Left lung (tissue), 10 donors: ENCODE results near the gene PCYOX1L. TPM values are rescaled to one million over a fixed set of nuclear protein-coding genes. Genes with fewer than 3 reads are reported as not detected.
"Not testable (repeated sequence)": the region's sequence is repeated elsewhere in the genome, so short reads cannot be mapped to it uniquely, and the experiment has no call there.

Experiments used
- ATAC-seq: fragments of 200-7000 bp; cut with Tn5 transposase; one replicate; pipeline ENCODE4 v1.9.1; 2020; ENCODE audit warnings: moderate library complexity
- DNase-seq, 4 donors: peaks; one replicate each; pipeline ENCODE4 v3.0.0-alpha.2; 2013 to 2020
- H3K27ac ChIP-seq, 2 donors: fragments of 200-600 bp; sonication (generic) in 1 of 2; one replicate each; pipeline versions ENCODE4 v1.5.0 to v1.8.0; 2020 to 2021
- H3K27me3 ChIP-seq, 2 donors: fragments of 200-600 bp; sonication (generic) in 1 of 2; one replicate each; pipeline versions ENCODE4 v1.5.0 to v1.8.0; 2020 to 2021
- H3K36me3 ChIP-seq, 2 donors: fragments of 200-600 bp; sonication (generic) in 1 of 2; one replicate each; pipeline versions ENCODE4 v1.5.0 to v1.8.0; 2020 to 2021
- H3K4me1 ChIP-seq, 2 donors: fragments of 200-600 bp; one replicate each; pipeline ENCODE4 v1.8.0; 2021
- H3K4me3 ChIP-seq, 2 donors: fragments of 200-600 bp; sonication (generic) in 1 of 2; one replicate each; pipeline versions ENCODE4 v1.5.0 to v1.8.0; 2020 to 2021; ENCODE audit warnings: mild to moderate bottlenecking in 1 of 2
- H3K9me3 ChIP-seq, 2 donors: fragments of 200-600 bp; sonication (generic) in 1 of 2; one replicate each; pipeline versions ENCODE4 v1.5.0 to v1.8.0; 2020 to 2021
- CTCF ChIP-seq, 2 donors: fragments of 200-600 bp; sonication (generic) in 1 of 2; IDR thresholded peaks; one replicate each; pipeline versions ENCODE4 v1.5.0 to v1.8.0; 2021; ENCODE audit warnings: antibody characterized with exemption in 2 of 2
- intact Hi-C, 2 donors: fragments of 100-400 bp; cut with DNase I; formaldehyde crosslinking; loops; one replicate each; pipeline versions ENCODE4 v1.11.2 to v1.14.2; 2022
- polyA plus RNA-seq, 6 donors: library from polyadenylated mRNA; unstranded; fragments of 120-200 nt; gene quantifications; one replicate each; pipeline ENCODE4 v1.2.1, GENCODE V29; 2013; ENCODE audit not compliant: insufficient read length in 6 of 6
- total RNA-seq, 2 donors: library from RNA; stranded (reverse); fragmentation: NEBNext Ultra II Directional; extraction: Animal tissue kit (Norgen Biotek cat#: 25700); gene quantifications; one replicate each; pipeline ENCODE4 v1.2.1, GENCODE V29; 2021
- donor health status: DM: no; HTN: yes; CAD: no.
- donor health status: DM: no; HTN: no; CAD: no.

The PCYOX1L gene
- total and polyA plus RNA-seq, 8 donors, result 9.0 to 17.9 (median 15.8) TPM

GRCh38 chr5:149388498-149389190, 30.8 kb downstream of the PCYOX1L start:
- Histone ChIP-seq H3K27me3 (no peaks in the 10 kb centered on the region), H3K9me3 (no peaks in the 10 kb centered on the region), H3K27ac (peak overlapping the region; percentile 29 to 58), H3K36me3 (no peaks in the 10 kb centered on the region), H3K4me3 (no peak overlapping the region), H3K4me1 (peaks cover 11 to 13% of the 10 kb centered on the region in 2 donors)
- intact Hi-C loops, result no loop called here
- ATAC-seq (no peak), DNase-seq (peak in 1 of 4 donors; percentile 12)
- TF ChIP-seq CTCF (IDR thresholded peaks at IDR 0.05), result no peak

- DNase-seq (peak in 1 of 4 donors; percentile 8), ATAC-seq (no peak)
- intact Hi-C loops, result no loop called here
- H3K27me3 ChIP-seq, result no peaks in the 10 kb centered on the region
- no peaks in the 10 kb centered on the region for H3K9me3 ChIP-seq
- peaks cover 9 to 11% of the 10 kb centered on the region in 2 donors for H3K4me1 ChIP-seq
- no peak overlapping the region for H3K27ac ChIP-seq
- H3K36me3 ChIP-seq, result no peaks in the 10 kb centered on the region
- no peak for TF ChIP-seq CTCF (IDR thresholded peaks at IDR 0.05)
- no peak overlapping the region for H3K4me3 ChIP-seq
Observed at GRCh38 chr5:149389552-149390495, 32.0 kb downstream of the PCYOX1L start.

- peaks cover 9 to 11% of the 10 kb centered on the region in 2 donors for H3K4me1 ChIP-seq
- H3K4me3 ChIP-seq, ATAC-seq, H3K27ac ChIP-seq, DNase-seq, intact Hi-C loops, H3K36me3 ChIP-seq, H3K9me3 ChIP-seq, H3K27me3 ChIP-seq: not testable (repeated sequence)
Observed at GRCh38 chr5:149391076-149391475, 33.2 kb downstream of the PCYOX1L start.

- intact Hi-C loops, result no loop called here
- H3K4me3 ChIP-seq, result no peak overlapping the region
- peaks cover 9 to 11% of the 10 kb centered on the region in 2 donors for H3K4me1 ChIP-seq
- no peaks in the 10 kb centered on the region for H3K36me3 ChIP-seq
- no peak for ATAC-seq
- H3K27me3 ChIP-seq, result no peaks in the 10 kb centered on the region
- TF ChIP-seq CTCF (IDR thresholded peaks at IDR 0.05), result no peak
- peak in 1 of 4 donors; percentile 30 for DNase-seq
- no peak overlapping the region for H3K27ac ChIP-seq
- no peaks in the 10 kb centered on the region for H3K9me3 ChIP-seq
Observed at GRCh38 chr5:149391524-149391923, 33.7 kb downstream of the PCYOX1L start.

- TF ChIP-seq CTCF (IDR thresholded peaks at IDR 0.05), result no peak
- no peaks in the 10 kb centered on the region for H3K36me3 ChIP-seq
- intact Hi-C loops, result no loop called here
- no peak overlapping the region for H3K27ac ChIP-seq
- DNase-seq, result peak in 1 of 4 donors; percentile 4
- H3K27me3 ChIP-seq, result no peaks in the 10 kb centered on the region
- no peak for ATAC-seq
- H3K9me3 ChIP-seq, result no peaks in the 10 kb centered on the region
- no peak overlapping the region for H3K4me3 ChIP-seq
- H3K4me1 ChIP-seq, result peaks cover 0 to 5% of the 10 kb centered on the region in 2 donors
Observed at GRCh38 chr5:149392718-149393117, 34.9 kb downstream of the PCYOX1L start.

GRCh38 chr5:149394996-149395395, 37.1 kb downstream of the PCYOX1L start:
- H3K4me3 ChIP-seq, DNase-seq, ATAC-seq, H3K27ac ChIP-seq, H3K9me3 ChIP-seq, H3K27me3 ChIP-seq, H3K4me1 ChIP-seq, H3K36me3 ChIP-seq, intact Hi-C loops: not testable (repeated sequence)
